DND-41 (cell line): ENCODE data around the gene ACOT13.
"Not testable (repeated sequence)": the region's sequence is repeated elsewhere in the genome, so short reads cannot be mapped to it uniquely, and the experiment has no call there.

Source experiments
- ATAC-seq: fragments of 200-7000 bp; cut with Tn5 transposase; 3 replicates; pipeline ENCODE4 v1.9.1; 2021; ENCODE audit warnings: low read depth; ENCODE audit not compliant: insufficient read depth
- DNase-seq: peaks from one replicate; pipeline ENCODE4 v3.0.0-alpha.2; 2020
- H2AFZ ChIP-seq: 2 replicates; pipeline ENCODE4 v1.6.0; 2012; ENCODE audit warnings: low read depth, low read length
- H3K27ac ChIP-seq: 2 replicates; pipeline ENCODE4 v1.5.1; 2012; ENCODE audit warnings: low read length, inconsistent platforms
- H3K27me3 ChIP-seq: fragments of 200-600 bp; sonication (generic); 2 replicates; pipeline ENCODE4 v1.6.0; 2012; ENCODE audit warnings: low read length, mild to moderate bottlenecking, inconsistent platforms; ENCODE audit not compliant: insufficient read depth, poor library complexity
- H3K36me3 ChIP-seq: 2 replicates; pipeline ENCODE4 v1.5.1; 2012; ENCODE audit warnings: low read length, inconsistent platforms; ENCODE audit not compliant: insufficient read depth
- H3K4me1 ChIP-seq: 2 replicates; pipeline ENCODE4 v1.5.1; 2012; ENCODE audit warnings: mild to moderate bottlenecking, low read length; ENCODE audit not compliant: insufficient read depth
- H3K4me2 ChIP-seq: 2 replicates; pipeline ENCODE4 v1.6.0; 2012; ENCODE audit warnings: mild to moderate bottlenecking, moderate library complexity, low read length, inconsistent platforms; ENCODE audit not compliant: insufficient read depth
- H3K4me3 ChIP-seq, 2 experiments: fragments of 200-600 bp in 1 of 2; shearing (Covaris generic) in 1 of 2; 2 replicates each; pipeline ENCODE4 v1.5.1; 2012 to 2016; ENCODE audit warnings: inconsistent platforms in 2 of 2, low read length in 2 of 2, mild to moderate bottlenecking in 2 of 2, low read depth in 1 of 2, moderate library complexity in 1 of 2
- H3K79me2 ChIP-seq: 2 replicates; pipeline ENCODE4 v1.6.0; 2012; ENCODE audit warnings: low read length, inconsistent platforms; ENCODE audit not compliant: insufficient read depth
- H3K9ac ChIP-seq: 2 replicates; pipeline ENCODE4 v1.6.0; 2012; ENCODE audit warnings: low read depth, mild to moderate bottlenecking, inconsistent platforms, low read length, moderate library complexity
- H3K9me3 ChIP-seq: 2 replicates; pipeline ENCODE4 v1.5.1; 2012; ENCODE audit warnings: low read length, moderate library complexity, mild to moderate bottlenecking, inconsistent platforms; ENCODE audit not compliant: insufficient read depth, severe bottlenecking
- H4K20me1 ChIP-seq: 2 replicates; pipeline ENCODE4 v1.6.0; 2012; ENCODE audit warnings: low read length; ENCODE audit not compliant: insufficient read depth
- EZH2 ChIP-seq: IDR thresholded peaks from 3 replicates; pipeline ENCODE4 v1.6.1; 2012; ENCODE audit warnings: borderline replicate concordance, low read depth, mild to moderate bottlenecking, moderate library complexity, low read length, inconsistent platforms; ENCODE audit not compliant: severe bottlenecking
- TF ChIP-seq, protein P1 (sequence below): IDR thresholded peaks from 2 replicates; pipeline ENCODE4 v1.5.1; 2012; ENCODE audit warnings: borderline replicate concordance, low read length, moderate library complexity, mild to moderate bottlenecking; ENCODE audit not compliant: poor library complexity, severe bottlenecking; ENCODE audit errors: extremely low read depth

The ACOT13 gene

DNA sequence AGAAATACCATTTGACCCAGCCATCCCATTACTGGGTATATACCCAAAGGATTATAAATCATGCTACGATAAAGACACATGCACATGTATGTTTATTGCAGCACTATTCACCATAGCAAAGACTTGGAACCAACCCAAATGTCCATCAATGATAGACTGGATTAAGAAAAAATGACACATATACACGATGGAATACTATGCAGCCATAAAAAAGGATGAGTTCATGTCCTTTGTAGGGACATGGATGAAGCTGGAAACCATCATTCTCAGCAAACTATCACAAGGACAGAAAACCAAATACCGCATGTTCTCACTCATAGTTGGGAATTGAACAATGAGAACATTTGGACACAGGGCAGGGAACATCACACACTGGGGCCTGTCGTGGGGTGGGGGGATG lies 4.2 kb downstream of the ACOT13 start:
- H3K9me3 ChIP-seq = peaks cover 42% of the 10 kb centered on the region
- peaks cover 18% of the 10 kb centered on the region for H3K79me2 ChIP-seq
- not testable (repeated sequence) for H3K4me2 ChIP-seq, H3K27ac ChIP-seq, H2AFZ ChIP-seq, H3K9ac ChIP-seq, H3K4me3 ChIP-seq, ATAC-seq, H3K36me3 ChIP-seq, H4K20me1 ChIP-seq, DNase-seq, H3K27me3 ChIP-seq
- H3K4me1 ChIP-seq = peaks cover 17% of the 10 kb centered on the region

DNA sequence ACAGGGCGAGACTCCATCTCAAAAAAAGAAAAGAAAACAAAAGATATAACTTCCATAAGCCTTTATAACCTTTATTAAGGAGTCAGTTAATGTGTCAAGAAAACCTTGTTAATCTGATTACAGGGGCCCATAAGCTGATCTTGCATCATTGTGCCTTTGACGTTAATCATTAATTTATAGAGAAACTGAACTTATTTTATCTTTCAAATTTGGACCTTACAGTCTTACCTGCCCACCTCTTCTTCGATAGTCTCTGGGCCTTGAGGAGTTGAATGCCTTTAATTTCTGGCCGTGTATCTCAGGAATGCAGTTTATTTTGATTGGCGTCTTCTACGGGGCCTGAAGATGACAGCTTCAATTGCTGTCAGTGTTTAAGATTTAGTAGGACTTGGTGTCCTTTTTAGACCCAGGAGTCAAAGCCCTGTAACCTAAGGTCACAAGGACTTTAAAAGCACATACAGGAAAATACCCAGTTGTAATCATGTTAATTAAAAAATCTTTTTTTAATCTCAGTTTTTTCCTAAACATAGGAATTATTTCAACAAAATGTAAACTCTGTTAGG lies 5.8 kb downstream of the ACOT13 start:
- no peak for TF ChIP-seq EZH2
- TF ChIP-seq, protein P1, sequence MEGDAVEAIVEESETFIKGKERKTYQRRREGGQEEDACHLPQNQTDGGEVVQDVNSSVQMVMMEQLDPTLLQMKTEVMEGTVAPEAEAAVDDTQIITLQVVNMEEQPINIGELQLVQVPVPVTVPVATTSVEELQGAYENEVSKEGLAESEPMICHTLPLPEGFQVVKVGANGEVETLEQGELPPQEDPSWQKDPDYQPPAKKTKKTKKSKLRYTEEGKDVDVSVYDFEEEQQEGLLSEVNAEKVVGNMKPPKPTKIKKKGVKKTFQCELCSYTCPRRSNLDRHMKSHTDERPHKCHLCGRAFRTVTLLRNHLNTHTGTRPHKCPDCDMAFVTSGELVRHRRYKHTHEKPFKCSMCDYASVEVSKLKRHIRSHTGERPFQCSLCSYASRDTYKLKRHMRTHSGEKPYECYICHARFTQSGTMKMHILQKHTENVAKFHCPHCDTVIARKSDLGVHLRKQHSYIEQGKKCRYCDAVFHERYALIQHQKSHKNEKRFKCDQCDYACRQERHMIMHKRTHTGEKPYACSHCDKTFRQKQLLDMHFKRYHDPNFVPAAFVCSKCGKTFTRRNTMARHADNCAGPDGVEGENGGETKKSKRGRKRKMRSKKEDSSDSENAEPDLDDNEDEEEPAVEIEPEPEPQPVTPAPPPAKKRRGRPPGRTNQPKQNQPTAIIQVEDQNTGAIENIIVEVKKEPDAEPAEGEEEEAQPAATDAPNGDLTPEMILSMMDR = no peak
- Histone ChIP-seq H3K36me3 (0 out of 2 replicates have a peak, but pooled peaks cover 3% of the 10 kb centered on the region), H3K27me3 (no peaks in the 10 kb centered on the region), H3K9me3 (peaks cover 42% of the 10 kb centered on the region), H3K27ac (no peak overlapping the region), H3K79me2 (peaks cover 5% of the 10 kb centered on the region), H3K4me1 (peaks cover 14% of the 10 kb centered on the region), H2AFZ (no peak overlapping the region), H3K4me3 (no peak overlapping the region), H3K4me2 (no peak overlapping the region), H4K20me1 (no peaks in the 10 kb centered on the region), H3K9ac (no peak overlapping the region)
- no peak for DNase-seq
- no peak for ATAC-seq

DNA sequence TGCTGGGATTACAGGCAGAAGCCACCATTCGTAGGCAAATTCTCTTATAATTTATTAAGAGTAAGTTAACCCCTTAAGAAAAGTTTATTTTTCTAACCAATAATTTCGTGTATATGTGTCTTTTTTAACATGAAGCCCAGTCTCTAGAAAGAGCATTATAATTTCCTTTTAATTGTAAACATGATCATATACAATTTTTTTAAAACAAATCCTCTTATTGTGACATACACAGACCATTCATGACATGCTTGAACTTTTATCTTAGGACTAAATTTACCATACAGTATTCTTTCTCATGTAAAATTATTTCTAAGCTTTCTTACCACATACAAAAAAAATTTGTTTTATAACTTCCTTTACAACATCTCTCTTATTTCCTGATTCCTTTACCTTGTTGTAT lies 6.7 kb downstream of the ACOT13 start:
- Histone ChIP-seq H4K20me1 (no peaks in the 10 kb centered on the region), H3K4me3 (no peak overlapping the region), H3K36me3 (0 out of 2 replicates have a peak, but pooled peaks cover under 1% of the 10 kb centered on the region), H3K9ac (no peak overlapping the region), H3K79me2 (no peaks in the 10 kb centered on the region), H3K9me3 (peaks cover 42% of the 10 kb centered on the region), H3K27me3 (no peaks in the 10 kb centered on the region), H3K27ac (no peak overlapping the region), H2AFZ (no peak overlapping the region), H3K4me2 (no peak overlapping the region), H3K4me1 (peaks cover 4% of the 10 kb centered on the region; the same call in 1 of the 2 replicates)
- no peak for ATAC-seq
- TF ChIP-seq, protein P1 = no peak
- TF ChIP-seq EZH2 = no peak
- no peak for DNase-seq

DNA sequence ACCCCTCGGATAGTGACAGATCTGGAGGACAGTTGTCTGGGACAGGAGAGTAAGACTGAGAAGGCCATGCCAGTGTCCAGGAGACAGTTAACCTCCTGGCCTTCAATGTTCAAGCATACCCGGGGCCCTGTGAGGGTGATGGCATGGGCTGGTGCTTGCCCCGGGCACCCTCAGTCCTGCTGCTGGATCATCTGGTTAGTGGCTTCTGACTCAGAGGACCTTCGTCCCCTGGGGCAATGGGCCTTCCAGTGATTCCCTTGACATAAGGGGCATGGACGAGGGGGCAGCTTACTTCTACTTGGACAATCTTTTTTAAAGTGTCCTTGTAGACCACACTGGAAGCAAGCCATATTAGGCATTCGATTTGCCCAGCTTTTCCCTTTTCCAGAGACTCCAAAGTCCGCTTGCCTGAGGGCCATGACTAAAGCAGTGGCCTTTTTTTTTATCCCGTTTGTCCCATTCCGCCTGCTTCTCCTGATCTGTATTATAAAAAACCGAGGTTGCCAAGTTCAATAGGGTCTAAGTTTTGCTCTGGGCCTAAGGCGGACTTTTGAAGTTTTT lies 12.0 kb downstream of the ACOT13 start:
- H3K27ac ChIP-seq, H4K20me1 ChIP-seq, H3K79me2 ChIP-seq, H3K4me2 ChIP-seq, H3K4me1 ChIP-seq, H3K9ac ChIP-seq, H3K27me3 ChIP-seq, H2AFZ ChIP-seq, H3K36me3 ChIP-seq, H3K9me3 ChIP-seq, DNase-seq, ATAC-seq, H3K4me3 ChIP-seq: not testable (repeated sequence)
